Right atrium auricular region (tissue), 2 donors: ENCODE measurements around the gene CDC25C. TPM values are rescaled to one million over a fixed set of nuclear protein-coding genes. Genes with fewer than 3 reads are reported as not detected.
A peak's percentile ranks its signal among the peaks of the same experiment; 100 is the strongest.

Source experiments
- DNase-seq: peaks from one replicate; pipeline ENCODE4 v3.0.0-alpha.2; 2019; ENCODE audit warnings: low spot score
- H3K27ac ChIP-seq, 2 donors: fragments of 200-600 bp; sonication (generic); 1 replicate in 1 of 2; 2 replicates in 1 of 2; pipeline ENCODE4 v1.5.1; 2016 to 2019
- H3K27me3 ChIP-seq, 2 donors: fragments of 200-600 bp; sonication (generic); one replicate each; pipeline versions ENCODE4 v1.5.1 to v1.6.0; 2017 to 2019
- H3K36me3 ChIP-seq: fragments of 200-600 bp; sonication (generic); one replicate; pipeline ENCODE4 v1.5.1; 2016
- H3K4me1 ChIP-seq, 2 donors: fragments of 200-600 bp; sonication (generic); one replicate each; pipeline versions ENCODE4 v1.5.1 to v1.6.0; 2017 to 2019
- H3K4me3 ChIP-seq, 2 donors: fragments of 200-600 bp; sonication (generic); 1 replicate in 1 of 2; 2 replicates in 1 of 2; pipeline ENCODE4 v1.5.1; 2017 to 2019; ENCODE audit warnings: mild to moderate bottlenecking in 1 of 2, moderate library complexity in 1 of 2
- H3K9me3 ChIP-seq, 2 donors: fragments of 200-600 bp; sonication (generic); one replicate each; pipeline ENCODE4 v1.5.1; 2019
- CTCF ChIP-seq, 2 donors: fragments of 200-600 bp; sonication (generic); IDR thresholded peaks; one replicate each; pipeline ENCODE4 v1.5.1; 2019; ENCODE audit warnings: antibody characterized with exemption in 2 of 2
- total RNA-seq, 2 donors: library from RNA; depleted of rRNA; stranded (reverse); fragments of >200 nt; gene quantifications; one replicate each; pipeline ENCODE4 v1.1.0, GENCODE V29; 2016

Gene CDC25C
- total RNA-seq, 2 donors from 2014 or later = 0.30 TPM; not detected in 1

DNA sequence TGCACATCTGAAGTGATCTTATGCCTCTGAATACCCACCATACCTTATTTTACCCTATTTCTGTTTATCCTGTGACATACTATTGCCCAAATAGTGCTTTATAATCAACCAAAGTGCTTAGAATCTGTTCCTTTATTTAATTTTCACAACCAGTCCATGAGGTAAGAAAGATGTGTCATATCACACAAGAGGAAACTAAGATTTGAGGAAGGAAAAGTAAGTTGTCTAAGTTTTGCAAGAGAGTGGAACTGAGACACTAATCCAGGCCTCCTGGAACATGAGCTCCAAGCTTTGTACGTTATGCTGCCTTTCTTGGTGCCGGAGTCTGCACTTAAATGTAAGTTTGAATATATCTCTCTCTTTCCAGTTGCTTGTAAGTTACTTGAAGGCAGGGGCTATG is 38.1 kb upstream of the CDC25C start:
- H3K36me3 ChIP-seq = peaks cover 8% of the 10 kb centered on the region
- DNase-seq = no peak
- H3K4me3 ChIP-seq = no peak overlapping the region
- TF ChIP-seq CTCF (IDR thresholded peaks at IDR 0.05) = no peak
- H3K9me3 ChIP-seq = no peaks in the 10 kb centered on the region
- peak overlapping the region in 1 of 2 donors; percentile 50 for H3K27ac ChIP-seq
- H3K27me3 ChIP-seq = no peaks in the 10 kb centered on the region
- peaks cover 0 to 65% of the 10 kb centered on the region in 2 donors for H3K4me1 ChIP-seq

GRCh38 chr5:138369261-138369660 is 37.7 kb upstream of the CDC25C start:
- Histone ChIP-seq H3K9me3 (no peaks in the 10 kb centered on the region), H3K4me3 (no peak overlapping the region), H3K36me3 (peaks cover 8% of the 10 kb centered on the region), H3K27ac (peak overlapping the region in 1 of 2 donors; percentile 50), H3K4me1 (peaks cover 0 to 65% of the 10 kb centered on the region in 2 donors), H3K27me3 (no peaks in the 10 kb centered on the region)
- TF ChIP-seq CTCF (IDR thresholded peaks at IDR 0.05) = no peak
- DNase-seq = no peak

DNA sequence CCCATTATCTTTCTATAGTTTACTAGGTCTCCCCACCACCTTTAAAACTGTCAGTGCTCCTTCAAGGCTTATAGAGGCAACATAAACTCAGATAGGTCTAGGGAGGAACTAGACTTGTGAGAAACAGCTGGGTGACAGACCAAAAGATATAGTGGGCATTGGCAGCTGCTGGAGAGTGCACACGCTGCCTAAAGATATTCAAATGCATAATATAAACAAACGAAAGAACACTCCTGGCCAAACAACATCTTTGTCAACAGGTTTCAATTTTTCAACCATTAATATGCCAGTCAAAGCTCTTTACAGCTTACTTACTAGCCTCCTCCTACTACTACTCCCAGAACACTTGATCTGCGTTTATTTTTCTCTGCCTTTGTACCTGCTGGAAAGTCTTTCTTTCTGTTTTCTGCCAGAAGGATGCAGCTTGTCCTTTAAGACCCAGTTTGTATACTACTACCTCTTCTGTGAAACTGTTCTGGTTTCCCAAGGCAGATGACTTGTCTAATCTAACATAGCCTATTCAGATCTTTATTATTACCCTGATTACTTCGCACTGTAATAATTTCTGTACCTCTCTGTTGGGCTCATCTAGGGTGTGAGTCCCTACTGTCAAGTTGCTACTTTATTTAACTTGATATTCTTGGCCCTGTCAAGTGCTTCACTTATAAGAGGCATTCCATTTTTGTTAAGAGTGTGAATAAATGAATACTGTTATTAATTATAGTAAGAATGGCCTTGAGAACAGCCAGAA is 35.2 kb upstream of the CDC25C start:
- DNase-seq = no peak
- peaks cover 0 to 58% of the 10 kb centered on the region in 2 donors for H3K4me1 ChIP-seq

GRCh38 chr5:138364576-138364975 is 33.0 kb upstream of the CDC25C start:
- H3K4me1 ChIP-seq = peaks cover 0 to 46% of the 10 kb centered on the region in 2 donors
- DNase-seq = no peak
- H3K4me3 ChIP-seq = no peak overlapping the region
- no peaks in the 10 kb centered on the region for H3K27me3 ChIP-seq
- no peak overlapping the region for H3K27ac ChIP-seq
- TF ChIP-seq CTCF (IDR thresholded peaks at IDR 0.05) = no peak
- H3K36me3 ChIP-seq = no peaks in the 10 kb centered on the region
- H3K9me3 ChIP-seq = no peaks in the 10 kb centered on the region

More for the DNA sequence above, 35.2 kb upstream of the CDC25C start:
- H3K9me3 ChIP-seq = no peaks in the 10 kb centered on the region
- no peaks in the 10 kb centered on the region for H3K36me3 ChIP-seq
- peak overlapping the region; percentile 51 to 62 for H3K27ac ChIP-seq
- no peak for TF ChIP-seq CTCF (IDR thresholded peaks at IDR 0.05)
- H3K4me3 ChIP-seq = no peak overlapping the region
- H3K27me3 ChIP-seq = no peaks in the 10 kb centered on the region

GRCh38 chr5:138360941-138361452 is 29.4 kb upstream of the CDC25C start:
- Histone ChIP-seq H3K4me3 (no peak overlapping the region), H3K27me3 (no peaks in the 10 kb centered on the region), H3K4me1 (peaks cover 0 to 22% of the 10 kb centered on the region in 2 donors), H3K36me3 (no peaks in the 10 kb centered on the region), H3K27ac (no peak overlapping the region), H3K9me3 (no peaks in the 10 kb centered on the region)
- no peak for DNase-seq
- no peak for TF ChIP-seq CTCF (IDR thresholded peaks at IDR 0.05)
